SJCRH30 (cell line): ENCODE results near the gene GNPNAT1. TPM values are rescaled to one million over a fixed set of nuclear protein-coding genes. Genes with fewer than 3 reads are reported as not detected.
"Not testable (repeated sequence)": the region's sequence is repeated elsewhere in the genome, so short reads cannot be mapped to it uniquely, and the experiment has no call there.

ENCODE experiments used
- DNase-seq, 2 experiments: peaks; one replicate each; pipeline ENCODE4 v3.0.0-alpha.2; 2015 to 2020
- H3K27ac ChIP-seq: fragments of 250-450 bp; sonication (Bioruptor Pico); 2 replicates; pipeline ENCODE4 v1.5.1; 2020; ENCODE audit warnings: mild to moderate bottlenecking, moderate library complexity
- H3K27me3 ChIP-seq: fragments of 250-450 bp; sonication (Bioruptor Pico); 2 replicates; pipeline ENCODE4 v1.5.1; 2020; ENCODE audit warnings: mild to moderate bottlenecking, moderate library complexity
- H3K36me3 ChIP-seq: fragments of 250-450 bp; sonication (Bioruptor Pico); 2 replicates; pipeline ENCODE4 v1.5.1; 2020; ENCODE audit warnings: mild to moderate bottlenecking, moderate library complexity
- H3K4me1 ChIP-seq: fragments of 250-450 bp; sonication (Bioruptor Pico); 2 replicates; pipeline ENCODE4 v1.5.1; 2020; ENCODE audit warnings: mild to moderate bottlenecking, moderate library complexity
- H3K4me3 ChIP-seq: fragments of 250-450 bp; sonication (Bioruptor Pico); 2 replicates; pipeline ENCODE4 v1.5.1; 2020; ENCODE audit warnings: mild to moderate bottlenecking, moderate library complexity
- H3K9me3 ChIP-seq: fragments of 250-450 bp; sonication (Bioruptor Pico); replicated peaks from 2 replicates; pipeline ENCODE4 v1.5.1; 2020; ENCODE audit warnings: mild to moderate bottlenecking, moderate library complexity
- total RNA-seq: library from RNA; depleted of rRNA; stranded (reverse); fragments of >200 nt; shearing (Covaris generic); gene quantifications from 2 replicates; pipeline ENCODE4 v1.2.3, GENCODE V29; 2014; rRNA removed

Gene GNPNAT1
- total RNA-seq, 1 experiment from 2014 or later, result 16.6 TPM

- not testable (repeated sequence) for H3K9me3 ChIP-seq, H3K27ac ChIP-seq, H3K4me3 ChIP-seq, H3K27me3 ChIP-seq, DNase-seq, H3K4me1 ChIP-seq
- peaks cover 32% of the 10 kb centered on the region for H3K36me3 ChIP-seq
Observed at GRCh38 chr14:52729035-52729434, 62.4 kb downstream of the GNPNAT1 start.

DNA sequence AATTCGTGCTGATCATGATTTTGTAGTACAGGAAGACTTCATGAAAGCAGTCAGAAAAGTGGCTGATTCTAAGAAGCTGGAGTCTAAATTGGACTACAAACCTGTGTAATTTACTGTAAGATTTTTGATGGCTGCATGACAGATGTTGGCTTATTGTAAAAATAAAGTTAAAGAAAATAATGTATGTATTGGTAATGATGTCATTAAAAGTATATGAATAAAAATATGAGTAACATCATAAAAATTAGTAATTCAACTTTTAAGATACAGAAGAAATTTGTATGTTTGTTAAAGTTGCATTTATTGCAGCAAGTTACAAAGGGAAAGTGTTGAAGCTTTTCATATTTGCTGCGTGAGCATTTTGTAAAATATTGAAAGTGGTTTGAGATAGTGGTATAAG, 63.9 kb downstream of the GNPNAT1 start:
- not testable (repeated sequence) for H3K27ac ChIP-seq, H3K4me3 ChIP-seq, H3K9me3 ChIP-seq, H3K27me3 ChIP-seq, DNase-seq, H3K4me1 ChIP-seq
- peaks cover 44% of the 10 kb centered on the region for H3K36me3 ChIP-seq

Other genes with a start within 250 kb of the GNPNAT1 start
- 7.9 and 10.3 TPM in 2 replicates for gene TXNDC16, start 239.1 kb downstream of the GNPNAT1 start, total RNA-seq
- 2.5 and 2.7 TPM in 2 replicates for gene GPR137C, start 238.8 kb downstream of the GNPNAT1 start, total RNA-seq
- 67.3 and 73.3 TPM in 2 replicates for gene ERO1A, start 96.0 kb downstream of the GNPNAT1 start, total RNA-seq
- gene PSMC6, start 84.4 kb downstream of the GNPNAT1 start, total RNA-seq, result 136 and 156 TPM in 2 replicates
- 12.0 and 12.8 TPM in 2 replicates for gene STYX, start 61.4 kb downstream of the GNPNAT1 start, total RNA-seq
- 62.5 and 65.3 TPM in 2 replicates for gene FERMT2, start 159.4 kb upstream of the GNPNAT1 start, total RNA-seq